Measurements from ENCODE around the gene AKAP13. TPM values are rescaled to one million over a fixed set of nuclear protein-coding genes. Genes with fewer than 3 reads are reported as not detected.

Gene AKAP13
- total RNA-seq, 2 experiments from 2014 or later, result 106 to 113 TPM

DNA sequence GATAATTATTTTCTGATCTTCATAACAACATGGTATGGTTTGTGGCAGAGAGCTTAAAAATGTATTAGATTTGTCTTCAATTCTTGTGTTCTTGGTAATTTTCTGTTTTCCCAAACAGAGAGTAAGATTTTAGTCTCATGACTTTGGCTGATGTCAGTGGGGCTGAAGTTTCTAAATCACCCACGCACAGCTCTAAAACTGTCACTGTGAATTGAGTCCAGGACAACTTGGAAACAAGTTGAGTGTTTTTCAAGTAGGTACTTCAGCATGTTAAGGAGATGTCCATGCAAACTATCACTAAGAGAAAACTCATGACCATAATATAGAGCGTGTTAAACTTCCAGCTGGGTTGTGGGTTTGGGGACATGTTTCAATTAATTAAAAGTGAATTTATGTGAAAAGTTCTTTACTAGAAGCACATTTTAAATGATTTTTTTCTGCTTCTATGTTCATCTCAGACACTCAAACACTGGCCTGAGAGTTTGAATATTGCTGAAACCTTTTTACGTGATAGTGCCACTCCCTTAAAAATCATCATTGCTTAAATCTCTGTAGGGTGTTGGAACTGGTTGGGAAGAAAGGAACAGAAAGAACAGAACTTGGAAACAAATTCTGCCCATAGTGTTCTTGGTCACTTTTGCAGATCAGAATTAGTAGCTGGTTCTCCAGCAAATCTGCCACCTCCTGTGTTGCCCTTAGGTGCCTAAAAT is 324.5 kb downstream of the AKAP13 start:
- Mint-ChIP-seq H3K27ac (peak overlapping the region; percentile 82), H3K4me3 (peak overlapping the region; percentile 71), H3K36me3 (peaks cover 35% of the 10 kb centered on the region), H3K27me3 (no peaks in the 10 kb centered on the region), H3K9me3 (no peaks in the 10 kb centered on the region), H3K4me1 (ENCODE audit: low read depth) (peaks cover 81% of the 10 kb centered on the region)
- intact Hi-C loops (cut with micrococcal nuclease), result loop anchor here (1.0 to 10.0 kb wide), 7 partner anchors 15 to 940 kb away; partner anchors contain the start of gene PDE8A
- POLR2A ChIA-PET, result interaction anchor here (0.7 to 6.8 kb wide), 10 partner anchors 8 to 123 kb away, joined by 3 to 133 read pairs (median 4); no protein-coding TSS in a partner anchor
- peak; percentile 50 for DNase-seq
- CTCF ChIA-PET, result interaction anchor here (0.8 to 4.2 kb wide), 3 partner anchors 13 to 59 kb away, joined by 3 to 42 read pairs (median 3); no protein-coding TSS in a partner anchor

DNA sequence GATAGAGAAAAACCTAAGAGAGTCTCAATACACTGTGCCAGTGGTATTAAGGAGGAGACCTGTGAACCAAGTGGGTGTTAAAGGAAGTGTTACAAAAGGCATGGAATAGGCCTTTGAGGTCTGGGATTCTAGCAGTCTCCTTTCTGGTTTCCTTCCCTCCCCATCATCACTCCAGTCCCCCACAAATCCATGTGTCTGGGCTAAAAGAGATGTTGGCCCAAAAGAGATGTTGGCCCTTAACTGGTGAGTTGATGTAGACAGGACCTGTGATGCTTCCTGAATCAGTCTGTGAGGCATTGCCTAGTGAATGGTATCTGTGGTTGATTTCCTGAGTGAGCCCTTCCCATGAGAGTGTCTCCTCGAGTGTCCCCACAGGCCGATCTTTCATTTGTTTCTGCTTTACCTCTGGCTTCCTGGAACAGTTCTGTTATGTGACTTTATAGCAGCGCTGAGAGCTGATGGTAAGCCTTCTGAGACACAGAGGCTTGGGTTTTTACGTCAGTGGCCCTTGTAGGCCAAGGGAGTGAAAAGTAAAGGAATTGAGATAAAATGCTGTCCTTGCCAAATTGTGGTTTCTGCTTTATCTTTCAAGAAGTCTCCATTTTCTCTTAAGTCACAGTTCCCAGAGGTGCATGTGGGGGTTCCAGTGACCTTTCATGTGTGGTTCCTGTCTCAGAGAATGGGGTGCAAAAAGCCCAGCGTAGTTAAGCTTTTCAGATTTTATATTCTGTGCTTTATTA is 326.5 kb downstream of the AKAP13 start:
- peaks cover 87% of the 10 kb centered on the region for H3K4me1 Mint-ChIP-seq (ENCODE audit: low read depth)
- peak overlapping the region; percentile 76 for H3K4me3 Mint-ChIP-seq
- H3K36me3 Mint-ChIP-seq, result peaks cover 42% of the 10 kb centered on the region
- ChIA-PET CTCF (interaction anchor here (1.2 to 2.0 kb wide), 4 partner anchors 16 to 23 kb away, joined by 3 to 8 read pairs (median 4); no protein-coding TSS in a partner anchor), POLR2A (interaction anchor here (1.0 to 2.1 kb wide), 7 partner anchors 13 to 217 kb away, joined by 3 to 19 read pairs (median 4); no protein-coding TSS in a partner anchor)
- peak overlapping the region; percentile 94 for H3K27ac Mint-ChIP-seq
- intact Hi-C loops (cut with micrococcal nuclease), result loop anchor here (1.0 to 10.0 kb wide), 10 partner anchors 17 to 938 kb away; partner anchors contain the start of gene PDE8A
- H3K27me3 Mint-ChIP-seq, result no peaks in the 10 kb centered on the region
- H3K9me3 Mint-ChIP-seq, result no peaks in the 10 kb centered on the region
- DNase-seq, result peak; percentile 67

DNA sequence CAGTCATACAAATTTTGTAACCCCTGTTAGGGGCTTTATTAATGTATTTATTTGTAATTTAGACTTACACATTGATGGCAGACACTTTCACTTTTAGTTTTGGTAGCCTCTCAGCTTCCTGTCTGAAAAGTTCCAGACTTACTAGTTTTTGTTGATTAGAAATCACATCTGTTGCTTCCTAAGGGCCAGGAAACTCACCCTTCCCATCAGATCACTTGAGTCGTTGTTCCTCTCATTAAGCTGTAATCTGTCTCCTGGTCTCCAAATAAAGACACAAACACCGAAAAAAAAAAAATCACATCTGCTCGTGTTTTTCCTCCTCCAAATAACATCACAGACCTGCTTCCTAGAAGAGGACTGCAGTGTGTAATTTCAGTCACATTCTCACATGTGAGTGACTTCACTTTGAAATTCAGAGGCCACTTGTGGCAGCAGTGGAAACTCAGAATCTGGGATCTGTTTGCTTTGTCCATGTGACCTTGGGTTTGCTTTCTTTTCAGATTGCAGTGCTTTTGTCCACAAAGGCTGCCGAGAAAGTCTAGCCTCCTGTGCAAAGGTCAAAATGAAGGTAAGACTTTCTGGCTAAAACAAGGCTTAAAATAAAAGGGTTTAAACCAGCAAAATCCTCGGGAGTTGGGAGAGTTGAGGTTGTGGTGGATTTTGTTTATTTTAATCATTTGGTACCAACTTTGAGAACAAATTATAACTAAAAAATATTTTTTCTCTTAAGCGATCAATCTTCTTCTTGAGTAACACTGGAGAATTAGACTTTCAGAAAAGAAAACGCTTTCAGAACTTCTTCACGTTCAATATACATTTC is 327.3 kb downstream of the AKAP13 start:
- peak overlapping the region; percentile 94 for H3K27ac Mint-ChIP-seq
- no peaks in the 10 kb centered on the region for H3K9me3 Mint-ChIP-seq
- intact Hi-C loops (cut with micrococcal nuclease), result loop anchor here (1.0 to 10.0 kb wide), 10 partner anchors 17 to 937 kb away; partner anchors contain the start of gene PDE8A
- peak; percentile 58 for DNase-seq
- no peaks in the 10 kb centered on the region for H3K27me3 Mint-ChIP-seq
- peak overlapping the region; percentile 76 for H3K4me3 Mint-ChIP-seq
- CTCF ChIA-PET, result interaction anchor here (1.2 to 2.0 kb wide), 4 partner anchors 17 to 22 kb away, joined by 3 to 8 read pairs (median 4); no protein-coding TSS in a partner anchor
- H3K36me3 Mint-ChIP-seq, result peaks cover 46% of the 10 kb centered on the region
- peaks cover 87% of the 10 kb centered on the region for H3K4me1 Mint-ChIP-seq (ENCODE audit: low read depth)
- POLR2A ChIA-PET, result interaction anchor here (1.0 to 2.1 kb wide), 7 partner anchors 12 to 123 kb away, joined by 3 to 19 read pairs (median 5); no protein-coding TSS in a partner anchor

DNA sequence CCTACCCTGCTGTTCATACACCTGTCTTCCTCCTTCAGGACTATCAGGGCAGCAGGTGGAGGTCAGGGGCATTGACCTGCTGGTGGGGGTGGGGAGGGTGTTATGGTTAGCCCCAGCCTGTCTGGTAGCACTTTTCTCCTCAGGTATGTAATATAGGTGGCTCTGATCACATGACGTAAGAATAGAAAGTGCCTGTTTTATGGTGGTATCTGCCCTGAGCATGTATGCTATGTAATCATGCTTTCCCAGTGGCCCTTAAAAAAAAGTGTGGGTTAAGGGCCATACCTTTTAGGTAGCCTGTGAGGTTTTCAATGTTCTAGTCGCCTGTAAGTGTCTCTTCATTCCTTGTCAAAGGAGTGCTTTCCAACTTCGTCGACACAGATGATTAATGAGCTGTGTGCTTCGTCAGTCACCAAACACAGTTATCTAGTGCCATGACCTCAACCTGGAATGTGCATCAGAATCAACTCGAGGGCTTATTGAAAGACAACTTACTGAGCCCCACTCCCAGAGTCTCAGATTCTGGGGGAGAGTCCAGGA is 328.1 kb downstream of the AKAP13 start:
- POLR2A ChIA-PET, result interaction anchor here (1.0 to 1.3 kb wide), 2 partner anchors 17 to 126 kb away, joined by 5 to 9 read pairs; no protein-coding TSS in a partner anchor
- H3K36me3 Mint-ChIP-seq, result peaks cover 47% of the 10 kb centered on the region
- intact Hi-C loops (cut with micrococcal nuclease), result loop anchor here (5.0 to 10.0 kb wide), 5 partner anchors 166 to 936 kb away; partner anchors contain the start of gene PDE8A
- H3K4me3 Mint-ChIP-seq, result peak overlapping the region; percentile 76
- CTCF ChIA-PET, result interaction anchor here (0.7 to 2.3 kb wide), 4 partner anchors 10 to 90 kb away, joined by 3 to 8 read pairs (median 4); no protein-coding TSS in a partner anchor
- H3K27ac Mint-ChIP-seq, result peak overlapping the region; percentile 94
- H3K9me3 Mint-ChIP-seq, result no peaks in the 10 kb centered on the region
- H3K27me3 Mint-ChIP-seq, result no peaks in the 10 kb centered on the region
- H3K4me1 Mint-ChIP-seq (ENCODE audit: low read depth), result peaks cover 85% of the 10 kb centered on the region
- no peak for DNase-seq

DNA sequence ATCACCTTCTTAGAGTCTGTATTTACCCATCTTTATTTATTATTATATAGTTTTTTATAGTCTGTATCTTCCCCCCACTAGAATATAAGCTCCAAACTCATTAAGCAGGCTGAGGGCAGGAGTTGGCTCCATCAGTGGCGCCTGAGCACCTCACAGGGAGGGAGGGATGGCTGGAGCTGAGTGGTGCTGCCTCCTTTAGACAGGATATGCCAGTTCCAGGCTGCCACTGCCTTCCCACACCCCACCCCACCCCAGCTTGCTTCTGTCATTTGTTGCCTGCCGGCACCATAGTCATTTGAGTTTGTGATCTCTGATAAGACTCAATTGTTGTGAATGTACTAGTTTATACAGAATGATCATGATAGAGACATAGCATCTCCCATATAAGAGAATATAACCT is 328.8 kb downstream of the AKAP13 start:
- intact Hi-C loops (cut with micrococcal nuclease), result loop anchor here (5.0 to 10.0 kb wide), 5 partner anchors 167 to 936 kb away; partner anchors contain the start of gene PDE8A
- Mint-ChIP-seq H3K9me3 (no peaks in the 10 kb centered on the region), H3K36me3 (peaks cover 46% of the 10 kb centered on the region), H3K27me3 (no peaks in the 10 kb centered on the region), H3K4me1 (ENCODE audit: low read depth) (peaks cover 83% of the 10 kb centered on the region), H3K4me3 (peak overlapping the region; percentile 20), H3K27ac (peak overlapping the region; percentile 94)
- peak; percentile 56 for DNase-seq
- POLR2A ChIA-PET, result interaction anchor here (1.0 to 4.4 kb wide), 3 partner anchors 18 to 126 kb away, joined by 5 to 38 read pairs (median 9); no protein-coding TSS in a partner anchor
- CTCF ChIA-PET, result interaction anchor here (0.7 to 4.4 kb wide), 5 partner anchors 11 to 91 kb away, joined by 3 to 23 read pairs (median 4); no protein-coding TSS in a partner anchor

DNA sequence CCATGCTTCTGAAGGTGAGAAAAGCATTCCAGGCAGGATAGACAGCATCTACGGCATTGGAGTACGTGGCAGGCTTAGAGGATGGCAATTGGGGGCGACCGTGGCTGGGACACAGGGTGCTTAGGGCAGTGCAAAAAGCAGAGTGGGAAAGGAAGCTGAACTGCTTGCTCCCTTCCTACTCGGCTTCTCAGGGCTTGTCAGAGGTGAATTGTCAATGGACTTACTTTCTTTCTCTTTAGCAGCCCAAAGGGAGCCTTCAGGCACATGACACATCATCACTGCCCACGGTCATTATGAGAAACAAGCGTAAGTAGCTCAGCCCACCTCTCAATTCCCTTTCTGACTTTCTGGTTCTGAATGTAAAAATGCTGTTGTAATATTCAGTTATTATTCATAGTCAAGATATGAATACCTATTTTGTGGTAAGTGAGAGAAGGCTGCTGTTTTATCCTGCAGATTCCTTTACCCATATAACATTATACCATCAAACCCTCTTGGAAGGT is 330.0 kb downstream of the AKAP13 start:
- Mint-ChIP-seq H3K9me3 (no peaks in the 10 kb centered on the region), H3K27ac (peak overlapping the region; percentile 95), H3K36me3 (peaks cover 41% of the 10 kb centered on the region), H3K4me3 (peak overlapping the region; percentile 53), H3K4me1 (ENCODE audit: low read depth) (peaks cover 75% of the 10 kb centered on the region), H3K27me3 (no peaks in the 10 kb centered on the region)
- intact Hi-C loops (cut with micrococcal nuclease), result no loop called here
- peak; percentile 69 for DNase-seq
- CTCF ChIA-PET, result interaction anchor here (0.6 to 4.4 kb wide), 9 partner anchors 8 to 1033 kb away, joined by 3 to 23 read pairs (median 3); no protein-coding TSS in a partner anchor
- POLR2A ChIA-PET, result interaction anchor here (0.9 to 4.4 kb wide), 6 partner anchors 8 to 304 kb away, joined by 3 to 38 read pairs (median 5); no protein-coding TSS in a partner anchor

DNA sequence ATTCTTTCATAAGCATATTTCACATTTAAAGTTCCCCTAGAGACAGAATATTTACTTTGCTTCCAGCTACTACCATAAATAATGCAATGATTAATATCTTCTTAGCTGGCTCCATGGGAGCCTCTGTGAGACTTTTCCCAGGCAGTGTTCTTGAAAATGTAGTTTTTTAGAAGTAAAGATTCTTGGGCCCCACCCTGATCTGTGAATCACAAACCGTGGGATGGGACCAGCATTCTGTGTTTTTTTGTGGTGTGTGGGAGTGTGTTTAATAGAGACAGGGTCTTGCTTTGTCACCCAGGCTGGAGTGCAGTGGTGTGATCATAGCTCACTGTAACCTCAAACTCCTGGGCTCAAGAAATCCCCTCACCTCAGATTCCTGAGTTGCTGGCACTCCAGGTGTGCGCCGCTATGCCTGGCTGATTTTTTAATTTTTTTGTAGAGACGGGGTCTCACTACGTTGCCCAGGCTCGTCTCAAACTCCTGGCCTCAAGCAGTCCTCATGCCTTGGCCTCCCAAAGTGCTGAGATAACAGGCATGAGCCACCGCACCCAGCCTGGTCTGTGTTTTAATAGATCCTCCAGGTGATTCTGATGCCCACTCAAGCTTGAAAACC is 331.3 kb downstream of the AKAP13 start:
- H3K27me3 Mint-ChIP-seq, result no peaks in the 10 kb centered on the region
- peak overlapping the region; percentile 64 for H3K27ac Mint-ChIP-seq
- H3K9me3 Mint-ChIP-seq, result no peaks in the 10 kb centered on the region
- intact Hi-C loops (cut with micrococcal nuclease), result no loop called here
- peaks cover 69% of the 10 kb centered on the region for H3K4me1 Mint-ChIP-seq (ENCODE audit: low read depth)
- H3K4me3 Mint-ChIP-seq, result no peak overlapping the region
- ChIA-PET POLR2A (interaction anchor here (0.6 to 4.4 kb wide), 3 partner anchors 10 to 20 kb away, joined by 3 to 38 read pairs (median 3); no protein-coding TSS in a partner anchor), CTCF (interaction anchor here (0.9 to 4.4 kb wide), 5 partner anchors 9 to 207 kb away, joined by 3 to 23 read pairs (median 4); no protein-coding TSS in a partner anchor)
- H3K36me3 Mint-ChIP-seq, result peaks cover 47% of the 10 kb centered on the region
- DNase-seq, result peak; percentile 22

DNA sequence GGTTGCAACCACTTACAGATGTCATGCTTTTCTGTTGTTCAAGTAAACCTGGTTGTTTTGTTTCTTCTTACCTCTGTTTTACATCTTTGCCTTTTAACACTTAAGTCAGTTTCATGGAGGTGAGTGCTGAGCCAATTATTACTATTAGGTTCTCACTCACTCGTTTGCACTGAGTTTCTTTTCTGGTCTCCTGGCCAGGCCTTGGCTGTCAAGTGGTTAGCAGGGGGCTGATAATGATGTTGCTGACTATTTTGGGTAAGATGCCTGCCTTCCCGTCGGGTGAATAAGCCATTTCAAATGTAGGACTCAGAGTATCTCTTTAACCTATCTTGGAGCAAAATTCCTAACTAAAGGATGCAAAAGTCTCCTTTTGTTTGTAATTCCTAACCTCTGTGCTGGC is 335.9 kb downstream of the AKAP13 start:
- ChIA-PET CTCF (no interaction called here), POLR2A (no interaction called here)
- no peaks in the 10 kb centered on the region for H3K9me3 Mint-ChIP-seq
- no peak for DNase-seq
- H3K4me3 Mint-ChIP-seq, result no peak overlapping the region
- intact Hi-C loops (cut with micrococcal nuclease), result no loop called here
- peaks cover 62% of the 10 kb centered on the region for H3K36me3 Mint-ChIP-seq
- H3K4me1 Mint-ChIP-seq (ENCODE audit: low read depth), result peaks cover 66% of the 10 kb centered on the region
- H3K27me3 Mint-ChIP-seq, result no peaks in the 10 kb centered on the region
- H3K27ac Mint-ChIP-seq, result peak overlapping the region; percentile 76

DNA sequence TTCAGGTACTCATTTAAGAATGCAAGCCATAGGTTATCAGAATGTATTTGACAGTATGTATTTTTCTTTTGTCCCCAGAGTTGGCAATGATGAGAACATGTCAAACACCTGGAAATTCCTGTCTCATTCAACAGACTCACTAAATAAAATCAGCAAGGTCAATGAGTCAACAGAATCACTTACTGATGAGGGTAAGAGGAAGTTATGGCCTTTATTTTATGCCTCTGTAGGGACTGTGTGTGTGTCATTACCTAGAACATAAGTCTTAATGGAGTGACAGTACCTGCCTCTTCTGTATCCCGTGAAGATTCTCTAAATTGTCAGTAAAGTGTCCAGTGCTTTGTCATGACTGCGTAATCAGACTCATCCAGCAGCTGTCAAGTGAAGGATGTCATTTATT is 336.8 kb downstream of the AKAP13 start:
- no peak for DNase-seq
- Mint-ChIP-seq H3K27me3 (no peaks in the 10 kb centered on the region), H3K4me1 (ENCODE audit: low read depth) (peaks cover 65% of the 10 kb centered on the region), H3K27ac (peak overlapping the region; percentile 76), H3K36me3 (peaks cover 63% of the 10 kb centered on the region), H3K9me3 (no peaks in the 10 kb centered on the region), H3K4me3 (no peak overlapping the region)
- intact Hi-C loops (cut with micrococcal nuclease), result no loop called here
- CTCF ChIA-PET, result interaction anchor here (2.1 kb wide), 1 partner anchor 13 kb away, joined by 6 read pairs; no protein-coding TSS in a partner anchor
- POLR2A ChIA-PET, result no interaction called here

DNA sequence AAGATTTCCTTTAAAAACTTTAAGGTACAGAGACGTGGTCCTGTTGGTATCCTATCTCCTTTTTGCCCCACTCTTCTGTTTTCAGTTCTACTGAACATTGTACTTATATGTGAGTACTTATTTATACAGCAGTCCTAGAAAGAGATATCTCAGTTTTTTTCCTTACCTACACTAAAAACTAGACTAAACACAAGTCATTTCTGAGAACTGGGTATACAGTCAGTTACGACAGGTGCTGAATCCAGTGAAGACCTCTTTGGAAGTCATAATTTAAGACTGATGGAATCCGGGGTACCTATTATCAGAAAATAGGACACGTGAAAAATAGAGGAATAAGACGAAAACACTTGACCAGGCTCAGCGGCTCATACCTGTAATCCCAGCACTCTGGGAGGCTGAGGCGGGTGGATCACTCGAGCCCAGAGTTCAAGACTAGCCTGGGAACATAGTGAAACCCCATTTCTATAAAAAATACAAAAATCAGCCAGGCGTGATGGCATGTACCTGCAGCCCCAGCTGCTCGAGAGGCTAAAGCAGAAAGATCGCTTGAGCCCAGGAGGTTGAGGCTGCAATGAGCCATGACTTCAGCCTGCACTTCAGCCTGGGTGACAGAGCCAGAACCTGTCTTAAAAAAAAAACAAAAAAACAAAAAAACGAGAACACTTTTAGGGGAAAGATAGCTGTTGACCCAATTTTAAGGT is 338.0 kb downstream of the AKAP13 start:
- Mint-ChIP-seq H3K4me3 (no peak overlapping the region), H3K27me3 (no peaks in the 10 kb centered on the region), H3K4me1 (ENCODE audit: low read depth) (peaks cover 67% of the 10 kb centered on the region), H3K36me3 (peaks cover 68% of the 10 kb centered on the region), H3K9me3 (no peaks in the 10 kb centered on the region), H3K27ac (peak overlapping the region; percentile 52)
- CTCF ChIA-PET, result interaction anchor here (2.1 kb wide), 1 partner anchor 11 kb away, joined by 6 read pairs; no protein-coding TSS in a partner anchor
- intact Hi-C loops (cut with micrococcal nuclease), result no loop called here
- no peak for DNase-seq
- POLR2A ChIA-PET, result no interaction called here

Data from activated CD4-positive, alpha-beta memory T cell treated with anti-CD3 and anti-CD28 coated beads for 36 hours (primary cell).